Measurements from ENCODE around the gene ACIN1. TPM values are rescaled to one million over a fixed set of nuclear protein-coding genes. Genes with fewer than 3 reads are reported as not detected.

ACIN1 gene
- total and polyA plus RNA-seq, 2 of the 13 experiments (the other 11 are each of a cell fraction or from before 2014, with no cell fraction given) = 165 to 183 TPM

- no peak for TF ChIP-seq ZBTB4 (CRISPR knock-in tag; IDR thresholded peaks at IDR 0.05; ENCODE audit: borderline replicate concordance)
- TF ChIP-seq MTF1 (CRISPR knock-in tag; IDR thresholded peaks at IDR 0.05) = no peak
- no peak for TF ChIP-seq POLR2AphosphoS5 (IDR thresholded peaks at IDR 0.05; ENCODE audit: low read depth, low read length)
- 0 out of 2 replicates have a peak, but pooled peaks have one; percentile 34 for TF ChIP-seq MXD3 (CRISPR knock-in tag; IDR thresholded peaks at IDR 0.05)
- TF ChIP-seq GTF3A (CRISPR knock-in tag; conservative IDR thresholded peaks at IDR 0.05) = no peak
- TF ChIP-seq ZNF609 (CRISPR knock-in tag; IDR thresholded peaks at IDR 0.05; ENCODE audit: borderline replicate concordance) = no peak; the same call in 1 of the 2 replicates
- TF ChIP-seq ZMYM3 (CRISPR knock-in tag; IDR thresholded peaks at IDR 0.05) = no peak
- no peak for TF ChIP-seq ZNF800 (CRISPR knock-in tag; IDR thresholded peaks at IDR 0.05)
- no peak for TF ChIP-seq ONECUT2 (CRISPR knock-in tag; IDR thresholded peaks at IDR 0.05)
- no peak for TF ChIP-seq SRSF4 (IDR thresholded peaks at IDR 0.05; ENCODE audit: low read depth, low read length, poor library complexity, severe bottlenecking)
- TF ChIP-seq SRF (IDR thresholded peaks at IDR 0.05; ENCODE audit: low read depth, low read length) = no peak
- no peak for TF ChIP-seq ZEB1 (IDR thresholded peaks at IDR 0.05; ENCODE audit: insufficient replicate concordance, low read depth)
- no peak for TF ChIP-seq ZNF567 (CRISPR knock-in tag; IDR thresholded peaks at IDR 0.05; ENCODE audit: borderline replicate concordance)
- no peak for TF ChIP-seq CENPBD1 (CRISPR knock-in tag; IDR thresholded peaks at IDR 0.05; ENCODE audit: borderline replicate concordance, low read depth)
- no peak for TF ChIP-seq ZFY (CRISPR knock-in tag; IDR thresholded peaks at IDR 0.05)
- no peak for TF ChIP-seq ADNP (CRISPR knock-in tag; IDR thresholded peaks at IDR 0.05)
- TF ChIP-seq RARG (CRISPR knock-in tag; IDR thresholded peaks at IDR 0.05; ENCODE audit: low read depth) = no peak
- no peak for TF ChIP-seq AGO2 (optimal IDR thresholded peaks at IDR 0.05; ENCODE audit: low read depth, low read length)
- TF ChIP-seq ZMYM2 (CRISPR knock-in tag; IDR thresholded peaks at IDR 0.05) = no peak
- no peak; the same call in 1 of the 2 replicates for TF ChIP-seq NFKB2 (CRISPR knock-in tag; IDR thresholded peaks at IDR 0.05; ENCODE audit: borderline replicate concordance)
These were observed 61.6 kb downstream of the ACIN1 start (continued) for GRCh38 chr14:23033251-23033727.

Measured in HepG2 (cell line).